HG02938 (cell line): ENCODE results near the gene SKP1.

Source experiments
- ATAC-seq: cut with Tn5 transposase; IDR thresholded peaks from one replicate; pipeline ENCODE4 v1.9.1; 2021; ENCODE audit warnings: mild to moderate bottlenecking, moderate library complexity; ENCODE audit not compliant: unreplicated experiment

Gene SKP1

DNA sequence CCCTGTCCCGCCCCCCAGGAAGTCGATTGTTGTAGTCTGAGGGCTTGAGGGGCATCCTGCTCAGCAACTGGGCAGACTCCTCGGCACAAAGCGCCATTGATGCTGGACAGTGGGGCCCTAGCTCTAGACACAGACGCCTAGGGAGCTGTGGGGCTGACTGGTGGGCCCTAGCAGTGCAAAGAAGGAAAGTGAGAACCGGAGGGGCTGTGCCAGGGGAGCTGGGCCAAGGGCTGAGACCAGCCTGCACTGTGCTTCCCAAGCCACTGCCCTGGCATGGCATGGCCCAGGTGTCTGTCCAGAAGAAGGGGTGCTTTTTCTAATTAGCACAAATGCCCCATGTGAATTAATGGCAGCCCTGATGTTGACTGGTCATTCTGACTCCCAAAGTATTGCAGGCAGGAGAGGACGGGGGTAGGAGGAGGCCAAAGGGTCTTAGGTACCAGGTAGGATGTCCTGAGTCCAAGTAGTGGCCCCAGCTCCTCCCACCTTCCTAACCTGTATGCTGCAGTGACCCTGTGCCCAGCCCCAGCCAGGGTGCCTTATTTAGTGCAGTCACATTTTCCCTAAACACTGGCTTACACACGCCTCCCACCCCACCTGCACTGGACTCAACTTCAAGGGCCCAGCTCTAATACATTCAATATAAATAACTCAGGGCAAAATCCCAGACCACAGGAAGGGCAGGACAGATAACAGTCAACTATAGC is 46.4 kb downstream of the SKP1 start:
- no peak for ATAC-seq

DNA sequence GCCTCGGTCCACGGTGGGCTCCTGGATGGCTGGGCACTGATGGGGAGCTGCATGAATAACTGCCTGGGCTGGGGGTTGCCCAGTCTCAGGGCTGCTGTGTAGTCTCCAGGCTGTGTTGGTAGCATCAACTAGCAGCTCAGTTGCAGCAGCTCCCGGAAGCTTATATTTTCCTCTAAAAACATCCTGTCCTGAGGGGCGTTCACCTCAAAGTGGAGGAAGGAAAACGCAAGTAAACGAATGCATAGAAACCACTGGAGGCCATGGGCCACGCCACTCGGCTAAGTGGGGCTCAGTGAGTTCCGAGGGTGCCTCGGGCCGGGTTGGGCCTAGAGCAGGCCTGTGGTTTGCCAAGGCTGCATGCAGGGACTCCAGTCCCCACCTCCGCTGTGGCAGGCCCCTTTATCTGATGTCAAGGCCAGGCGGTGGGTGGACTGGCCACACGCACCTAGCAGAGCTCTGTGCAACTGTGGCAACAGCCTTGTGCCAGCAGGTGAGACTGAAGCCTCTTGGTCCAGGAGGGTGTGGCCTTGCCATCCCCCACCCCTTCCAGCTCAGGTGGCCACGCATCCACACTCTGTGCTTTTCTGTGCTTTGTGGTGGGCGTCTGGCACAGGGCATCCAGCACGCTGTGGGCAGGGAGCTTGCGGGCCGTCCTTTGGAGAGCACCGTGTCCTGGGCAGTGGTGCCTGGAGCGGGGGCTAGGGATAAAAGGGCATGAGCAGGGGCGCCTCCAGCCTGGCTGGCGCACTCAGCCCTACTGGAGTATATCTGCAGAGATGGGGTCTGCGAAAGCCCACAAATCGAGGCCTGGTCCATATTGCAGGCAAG is 47.1 kb downstream of the SKP1 start:
- ATAC-seq = no peak

GRCh38 chr5:134128648-134128995 is 48.1 kb downstream of the SKP1 start:
- no peak for ATAC-seq

DNA sequence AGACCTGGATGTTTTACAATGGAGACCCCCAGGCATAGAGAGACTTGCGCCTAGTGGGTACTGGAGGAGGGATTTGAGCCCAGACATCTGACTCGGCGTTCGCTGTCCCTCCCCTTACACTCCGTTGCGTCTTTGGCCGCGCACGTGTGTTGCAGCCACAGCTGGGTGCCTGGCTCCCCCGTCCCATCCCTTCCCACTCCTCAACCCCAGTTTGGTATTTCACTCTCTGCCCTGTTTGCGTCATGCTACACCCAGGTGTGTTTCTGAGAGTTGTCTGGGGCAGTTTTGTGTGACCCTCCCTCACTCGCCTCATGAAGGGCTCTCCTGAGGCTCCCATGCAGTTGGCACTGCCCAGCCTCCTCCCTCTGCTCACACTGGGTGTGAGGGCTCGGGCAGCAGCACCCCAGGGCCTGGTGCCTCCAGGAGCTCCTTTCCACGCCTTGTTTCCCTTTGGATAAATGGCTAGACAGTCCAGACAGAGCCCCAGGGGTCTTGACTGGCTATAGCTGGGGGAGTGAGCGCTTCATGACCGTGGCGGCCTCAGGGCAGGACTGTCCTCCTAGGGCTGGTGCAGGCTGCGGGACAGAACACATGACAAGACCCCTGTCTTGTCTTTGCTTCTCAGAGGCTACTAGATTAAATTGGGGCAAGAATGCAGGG is 48.6 kb downstream of the SKP1 start:
- ATAC-seq = no peak

DNA sequence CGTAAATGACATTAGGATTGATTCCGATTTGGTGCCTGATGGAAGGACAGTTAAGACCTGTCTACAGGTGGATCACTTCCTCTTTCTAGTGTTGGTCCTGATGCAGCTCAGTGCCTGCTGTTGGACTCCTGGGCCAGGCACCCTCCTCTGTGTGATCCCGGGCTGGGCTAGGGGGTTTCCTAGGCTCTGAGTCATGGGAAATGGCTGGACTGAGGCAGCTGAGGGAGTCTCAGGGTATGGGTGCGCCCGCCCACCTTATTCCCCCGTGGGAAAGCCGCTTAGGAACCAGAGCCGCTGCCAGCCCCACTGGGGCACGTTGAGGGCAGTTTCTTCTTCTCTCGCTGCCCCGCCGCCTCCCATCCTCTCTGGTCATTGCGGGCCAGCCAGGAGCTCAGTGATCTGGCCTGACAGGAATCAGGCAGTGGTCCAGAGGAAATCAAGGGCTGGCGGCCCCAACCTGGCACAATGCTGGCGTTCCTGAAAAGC is 49.3 kb downstream of the SKP1 start:
- ATAC-seq = peak; percentile 50

DNA sequence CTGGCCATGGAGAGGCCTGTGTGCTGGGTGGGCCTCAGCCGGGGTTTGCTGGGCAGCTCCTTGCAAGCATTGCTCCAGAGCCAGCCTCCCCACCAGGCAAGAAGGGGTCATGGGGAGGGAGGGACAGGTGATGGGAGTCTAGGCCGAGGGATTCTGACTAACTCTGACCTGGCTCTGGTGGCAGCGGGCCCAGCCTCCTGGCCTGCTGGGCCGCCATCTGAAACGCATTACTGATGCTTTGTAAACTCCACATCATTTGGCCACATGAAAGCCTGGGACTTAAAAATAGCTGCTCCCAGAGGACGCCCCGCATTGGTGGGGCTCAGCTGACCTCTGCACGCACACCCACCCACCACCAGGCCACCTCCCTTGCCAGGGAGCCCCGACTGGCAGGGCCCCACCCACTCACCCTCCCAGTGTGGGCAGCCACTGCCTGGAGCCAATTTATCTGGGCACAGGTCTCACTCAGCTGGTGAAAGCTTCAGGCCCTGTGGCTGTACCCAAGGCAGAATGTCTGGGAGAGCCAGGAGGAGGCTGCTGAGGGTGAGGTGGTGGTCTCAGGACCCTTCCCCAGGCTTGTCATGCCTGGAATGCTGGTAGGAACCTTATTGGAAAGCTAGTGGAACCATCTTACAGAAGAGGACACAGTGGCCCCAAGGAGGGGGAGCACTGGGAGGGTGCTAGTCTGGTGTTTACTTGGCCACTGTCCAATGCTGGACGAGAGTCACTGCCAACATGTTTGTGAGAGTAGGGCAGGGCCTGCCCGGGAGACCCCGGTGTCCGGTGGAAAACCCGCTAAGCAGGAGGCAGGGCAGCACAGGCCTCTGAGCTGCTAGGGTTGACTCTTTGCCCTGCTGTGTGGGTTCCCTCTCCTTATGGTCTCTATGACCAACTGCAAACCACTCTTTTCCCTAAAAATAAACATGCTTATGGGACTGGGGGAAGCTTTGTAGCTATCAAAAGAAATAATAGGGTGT is 51.4 kb downstream of the SKP1 start:
- ATAC-seq = no peak

- ATAC-seq = no peak
These were observed 52.3 kb downstream of the SKP1 start for GRCh38 chr5:134124289-134125038.

DNA sequence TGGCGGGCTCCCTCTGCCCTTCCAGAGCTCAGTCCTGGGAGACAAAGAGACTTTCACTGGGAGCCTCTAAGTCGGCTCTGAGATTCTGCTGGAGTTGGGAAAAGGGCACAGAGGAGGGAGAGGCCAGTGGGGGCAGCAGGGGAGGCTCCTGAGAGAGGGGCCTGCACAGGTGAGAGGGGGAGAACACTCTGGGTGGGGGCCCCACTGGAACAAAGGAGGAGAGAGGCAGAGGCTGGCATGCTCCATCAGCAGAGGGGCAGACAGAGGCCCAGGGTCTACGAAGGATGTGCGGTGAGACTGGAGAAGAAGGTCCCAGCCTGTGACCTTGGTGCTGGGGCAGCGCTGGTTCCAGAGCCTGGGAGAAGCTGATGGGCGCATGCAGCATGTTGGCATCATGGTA is 53.4 kb downstream of the SKP1 start:
- ATAC-seq = no peak

- no peak for ATAC-seq
These were observed 54.2 kb downstream of the SKP1 start for GRCh38 chr5:134122530-134122929.

GRCh38 chr5:134120386-134121138 is 56.2 kb downstream of the SKP1 start:
- ATAC-seq = no peak

DNA sequence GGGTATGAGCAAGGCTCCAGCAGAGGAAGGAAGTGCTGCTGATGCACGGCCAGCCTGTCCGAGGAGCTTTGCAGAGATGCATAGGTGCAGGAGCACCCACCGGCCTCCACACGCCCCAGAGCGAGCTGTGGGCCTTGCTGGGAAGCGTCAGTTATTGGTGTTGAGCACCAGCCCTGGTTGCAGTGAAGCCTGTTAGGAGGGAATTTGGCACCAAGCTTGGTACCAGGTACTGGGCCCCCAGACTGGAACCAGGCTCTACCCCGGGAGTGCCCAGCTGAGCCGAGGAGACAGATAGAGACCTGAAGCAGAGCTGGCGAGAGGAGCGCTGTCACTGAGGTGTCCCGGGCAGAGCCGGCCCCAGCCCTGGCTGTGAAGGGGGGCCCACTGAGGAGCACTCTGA is 57.0 kb downstream of the SKP1 start:
- ATAC-seq = no peak

DNA sequence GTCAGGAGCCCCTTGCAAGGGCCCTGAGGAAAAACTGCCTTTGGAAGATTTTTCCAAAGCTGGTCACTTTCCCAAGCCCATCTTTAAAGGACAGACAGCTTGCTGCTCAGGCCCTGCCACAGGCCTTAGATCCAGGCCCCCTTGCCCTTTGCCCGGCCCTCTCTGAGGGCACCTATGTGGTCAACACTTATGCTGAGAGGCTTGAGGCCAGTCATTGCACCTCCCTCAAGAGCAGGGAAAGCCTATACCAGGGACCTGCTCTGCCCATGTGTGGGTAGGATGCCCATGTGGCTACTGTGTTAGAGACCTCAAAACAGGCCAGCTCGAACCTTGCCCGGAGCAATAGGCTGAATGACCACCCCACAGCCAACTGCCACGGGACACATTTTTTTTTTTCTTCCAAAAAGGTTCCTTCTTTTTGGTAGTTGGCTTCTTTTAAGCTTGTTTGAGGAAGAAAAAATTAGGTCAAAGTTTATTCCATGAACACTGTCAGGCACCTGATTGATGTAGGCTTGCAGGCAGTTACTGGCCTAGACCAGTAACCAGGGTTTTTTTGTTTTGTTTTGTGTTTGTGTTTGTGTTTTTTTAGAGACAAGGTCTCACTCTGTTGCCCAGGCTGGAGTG is 58.4 kb downstream of the SKP1 start:
- no peak for ATAC-seq

DNA sequence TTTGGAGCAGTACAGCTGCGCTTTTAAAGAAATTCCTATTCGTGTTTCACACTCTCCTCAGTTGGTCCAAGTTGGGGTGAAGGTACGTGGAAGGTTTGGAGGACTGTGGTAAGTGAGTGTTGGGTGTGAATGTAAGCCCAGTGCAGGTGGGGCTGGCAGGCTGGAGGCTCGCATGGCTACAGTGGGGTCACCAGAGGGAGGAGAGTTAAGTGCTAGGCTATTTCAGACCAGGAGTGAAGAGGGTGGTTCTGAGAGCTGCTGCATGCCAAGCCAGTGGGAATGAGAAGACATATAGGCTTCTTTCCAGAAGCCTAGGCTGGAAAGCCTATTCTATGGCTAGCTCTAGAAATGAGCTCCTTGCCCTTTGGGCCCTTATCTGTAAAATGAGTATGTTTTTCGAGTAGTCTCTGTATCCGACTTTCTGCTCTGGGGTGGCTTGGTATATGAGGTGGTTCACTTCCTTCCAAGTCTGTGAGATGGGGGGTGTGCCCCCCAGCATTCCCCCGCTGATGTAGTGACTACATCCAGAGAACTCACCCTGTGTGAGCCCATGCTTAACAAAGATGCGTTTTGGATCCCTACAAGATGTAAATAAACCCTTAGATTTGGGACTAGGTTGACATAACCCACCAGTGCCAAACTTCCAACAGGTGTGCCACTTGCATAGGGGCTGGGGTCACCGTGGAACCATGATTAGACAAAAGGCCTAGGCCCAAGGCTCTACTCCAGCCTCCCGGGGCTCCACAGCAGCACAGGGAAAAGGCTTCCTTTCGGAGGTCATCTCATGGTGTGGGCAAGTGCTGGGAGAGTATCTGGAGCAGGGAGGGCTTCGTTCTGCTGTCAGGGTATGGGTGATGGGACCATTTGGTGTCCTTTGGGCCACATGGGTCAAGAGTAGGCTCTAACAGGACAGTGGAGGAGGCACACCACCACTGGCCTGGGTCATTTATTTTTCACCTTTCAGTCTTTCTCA is 59.7 kb downstream of the SKP1 start:
- no peak for ATAC-seq

GRCh38 chr5:134116286-134116685 is 60.5 kb downstream of the SKP1 start:
- ATAC-seq = no peak

GRCh38 chr5:134115806-134116175 is 61.0 kb downstream of the SKP1 start:
- no peak for ATAC-seq

DNA sequence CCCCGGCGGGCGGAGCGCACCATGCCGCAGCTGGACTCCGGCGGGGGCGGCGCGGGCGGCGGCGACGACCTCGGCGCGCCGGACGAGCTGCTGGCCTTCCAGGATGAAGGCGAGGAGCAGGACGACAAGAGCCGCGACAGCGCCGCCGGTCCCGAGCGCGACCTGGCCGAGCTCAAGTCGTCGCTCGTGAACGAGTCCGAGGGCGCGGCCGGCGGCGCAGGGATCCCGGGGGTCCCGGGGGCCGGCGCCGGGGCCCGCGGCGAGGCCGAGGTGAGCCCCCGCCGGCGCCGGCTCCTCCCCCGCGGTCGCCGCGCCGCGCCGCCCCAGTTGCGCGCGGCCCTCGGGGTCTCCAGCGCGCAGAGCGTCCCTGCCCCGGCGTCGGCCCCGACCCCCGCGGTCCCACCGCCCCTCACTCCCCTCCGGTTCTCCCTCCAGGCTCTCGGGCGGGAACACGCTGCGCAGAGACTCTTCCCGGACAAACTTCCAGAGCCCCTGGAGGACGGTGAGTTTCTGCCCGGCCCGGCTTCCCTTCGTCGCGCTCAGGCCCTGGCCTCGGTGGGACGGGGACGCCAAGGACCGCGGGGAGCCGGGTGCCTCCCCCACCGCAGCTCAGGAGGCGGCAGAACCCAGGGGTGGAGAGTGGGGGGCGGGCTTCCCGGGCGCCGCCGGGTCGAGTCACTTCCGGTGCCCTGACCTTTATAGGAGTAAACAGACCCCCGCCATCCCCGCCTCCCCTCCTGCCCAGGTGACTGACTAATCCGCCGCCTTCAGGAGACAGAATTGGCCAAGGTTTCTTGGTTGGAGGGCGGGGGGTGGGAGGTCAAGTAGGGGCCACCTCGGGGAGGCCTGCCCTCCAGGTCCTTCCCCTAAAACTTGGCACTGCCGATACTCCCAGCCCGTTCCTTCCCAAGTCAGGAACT is 61.6 kb downstream of the SKP1 start:
- ATAC-seq = no peak
